ENCODE measurements around the gene LGALS9C. TPM values are rescaled to one million over a fixed set of nuclear protein-coding genes. Genes with fewer than 3 reads are reported as not detected.
"Not testable (repeated sequence)": the region's sequence is repeated elsewhere in the genome, so short reads cannot be mapped to it uniquely, and the experiment has no call there.

LGALS9C gene
- total RNA-seq = not detected
- polyA plus RNA-seq = not detected
- total RNA-seq = 0 to 0.15 (median 0) reads per million in 6 experiments

GRCh38 chr17:18476508-18477308 is at the start of gene LGALS9C:
TSS of gene LGALS9C (plus strand) at chr17:18476789. CDS start at chr17:18476855, 66 bp downstream.
- Mint-ChIP-seq H3K27ac (peak within 1 kb of the TSS in 4 of 10 donors; percentile 36 to 92 (median 64)), H3K4me3 (peak within 1 kb of the TSS in 8 of 10 donors; percentile 22 to 80 (median 68))
- ATAC-seq (peak; percentile 46 to 82), DNase-seq (peak in 4 of 10 donors; percentile 7 to 65 (median 24))
- POLR2A ChIA-PET, H3K4me1 Mint-ChIP-seq, H3K9me3 Mint-ChIP-seq, H3K36me3 Mint-ChIP-seq, H3K27me3 Mint-ChIP-seq: not testable (repeated sequence)

DNA sequence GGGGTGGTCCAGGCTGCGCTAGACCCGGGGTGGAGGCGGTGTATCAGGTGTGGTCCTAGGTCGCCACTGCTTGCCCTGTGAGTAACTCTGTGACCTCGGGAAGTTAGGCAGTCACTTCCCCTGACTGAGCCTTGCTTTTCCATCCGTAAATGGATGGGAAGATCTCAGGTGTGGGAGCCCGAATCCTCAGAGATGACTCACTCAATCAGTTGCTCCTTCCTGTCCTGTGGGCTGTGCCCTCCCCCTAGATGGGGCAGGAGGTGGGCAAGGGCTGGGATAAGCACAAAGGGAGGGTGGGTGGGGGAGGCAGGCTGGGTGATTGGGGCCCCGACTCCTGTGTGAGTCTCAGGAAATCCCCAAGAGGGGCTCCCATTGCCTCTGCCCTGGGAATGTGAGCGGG is 44.4 kb upstream of the LGALS9C start:
- H3K4me1 Mint-ChIP-seq, H3K27ac Mint-ChIP-seq, H3K36me3 Mint-ChIP-seq, H3K9me3 Mint-ChIP-seq, DNase-seq, H3K4me3 Mint-ChIP-seq, ATAC-seq, POLR2A ChIA-PET, H3K27me3 Mint-ChIP-seq: not testable (repeated sequence)

GRCh38 chr17:18439465-18439870 is 37.1 kb upstream of the LGALS9C start:
- POLR2A ChIA-PET, H3K4me3 Mint-ChIP-seq, H3K36me3 Mint-ChIP-seq, H3K27me3 Mint-ChIP-seq, ATAC-seq, H3K27ac Mint-ChIP-seq, DNase-seq, H3K9me3 Mint-ChIP-seq, H3K4me1 Mint-ChIP-seq: not testable (repeated sequence)

GRCh38 chr17:18442093-18442492 is 34.5 kb upstream of the LGALS9C start:
- peak in 9 of 10 donors; percentile 9 to 66 (median 35) for DNase-seq
- ATAC-seq = peak in 1 of 2 donors; percentile 44
- H3K9me3 Mint-ChIP-seq, H3K4me1 Mint-ChIP-seq, H3K4me3 Mint-ChIP-seq, H3K27ac Mint-ChIP-seq, H3K27me3 Mint-ChIP-seq, H3K36me3 Mint-ChIP-seq, POLR2A ChIA-PET: not testable (repeated sequence)

DNA sequence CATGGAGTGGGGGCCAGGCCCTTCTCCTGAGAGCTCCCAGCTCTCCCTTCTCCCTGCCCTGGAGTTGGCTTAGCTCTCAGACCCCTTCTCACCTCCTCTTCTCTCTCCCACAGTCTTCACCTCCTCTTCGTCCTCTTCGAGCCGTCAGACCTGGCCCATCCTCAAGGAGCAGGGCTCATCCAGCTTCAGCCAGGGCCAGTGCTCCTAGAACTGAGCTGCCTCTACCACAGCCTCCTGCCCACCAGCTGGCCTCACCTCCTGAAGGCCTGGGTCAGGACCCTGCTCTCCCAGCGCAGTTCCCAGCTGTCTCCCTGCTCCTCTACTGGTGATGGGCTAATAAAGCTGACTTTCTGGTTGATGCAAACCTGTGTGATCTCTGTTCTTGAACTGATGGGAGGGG is 34.1 kb upstream of the LGALS9C start:
- H3K9me3 Mint-ChIP-seq, H3K27me3 Mint-ChIP-seq, H3K36me3 Mint-ChIP-seq, H3K27ac Mint-ChIP-seq, H3K4me1 Mint-ChIP-seq, DNase-seq, H3K4me3 Mint-ChIP-seq, ATAC-seq, POLR2A ChIA-PET: not testable (repeated sequence)

DNA sequence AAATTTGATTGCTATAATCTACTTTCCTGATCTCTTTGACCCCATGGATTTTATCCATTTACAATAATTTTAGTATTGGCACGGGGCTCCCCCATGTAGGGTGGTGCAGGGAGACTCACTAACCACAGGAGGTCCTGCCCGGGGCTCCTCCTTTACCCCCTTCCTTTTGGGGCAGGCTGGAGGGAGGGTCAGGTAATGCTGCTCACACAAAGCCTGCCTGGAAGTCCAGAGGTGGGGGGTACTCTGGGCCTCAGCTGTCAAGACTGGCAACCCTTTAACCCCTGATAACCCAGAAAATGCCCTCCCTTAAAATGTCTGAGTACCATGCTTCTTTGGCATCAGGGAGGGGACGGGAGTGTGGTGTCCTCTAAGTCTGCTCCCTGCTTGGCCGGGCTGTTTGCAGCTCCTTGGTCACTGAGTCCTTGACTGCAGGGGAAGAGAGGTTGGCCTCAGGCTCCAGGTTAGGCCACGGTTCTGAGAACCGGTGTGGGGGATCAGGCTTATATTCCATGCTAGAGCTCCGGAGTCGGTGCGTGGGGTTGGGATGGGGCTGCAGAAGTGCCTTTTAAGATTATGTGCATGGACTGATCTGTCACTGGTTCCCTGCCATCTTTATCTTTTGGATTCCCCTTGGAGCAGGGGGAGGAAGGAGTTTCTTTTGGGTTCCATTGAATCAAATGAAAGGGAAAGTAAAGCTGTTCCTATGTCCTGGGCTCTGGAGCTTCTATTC is 28.9 kb upstream of the LGALS9C start:
- POLR2A ChIA-PET, H3K4me3 Mint-ChIP-seq, H3K9me3 Mint-ChIP-seq, H3K36me3 Mint-ChIP-seq, H3K4me1 Mint-ChIP-seq, ATAC-seq, DNase-seq, H3K27me3 Mint-ChIP-seq, H3K27ac Mint-ChIP-seq: not testable (repeated sequence)

GRCh38 chr17:18448311-18448710 is 28.3 kb upstream of the LGALS9C start:
- ATAC-seq, H3K36me3 Mint-ChIP-seq, DNase-seq, H3K9me3 Mint-ChIP-seq, POLR2A ChIA-PET, H3K27ac Mint-ChIP-seq, H3K4me3 Mint-ChIP-seq, H3K4me1 Mint-ChIP-seq, H3K27me3 Mint-ChIP-seq: not testable (repeated sequence)

- H3K36me3 Mint-ChIP-seq, H3K4me3 Mint-ChIP-seq, DNase-seq, H3K27ac Mint-ChIP-seq, POLR2A ChIA-PET, H3K9me3 Mint-ChIP-seq, ATAC-seq, H3K4me1 Mint-ChIP-seq, H3K27me3 Mint-ChIP-seq: not testable (repeated sequence)
Observed at GRCh38 chr17:18449833-18450232, 26.8 kb upstream of the LGALS9C start.

GRCh38 chr17:18450998-18451397 is 25.6 kb upstream of the LGALS9C start:
- DNase-seq, ATAC-seq, H3K4me1 Mint-ChIP-seq, H3K27me3 Mint-ChIP-seq, POLR2A ChIA-PET, H3K36me3 Mint-ChIP-seq, H3K4me3 Mint-ChIP-seq, H3K9me3 Mint-ChIP-seq, H3K27ac Mint-ChIP-seq: not testable (repeated sequence)

GRCh38 chr17:18451969-18452368 is 24.6 kb upstream of the LGALS9C start:
- H3K27me3 Mint-ChIP-seq, H3K4me1 Mint-ChIP-seq, ATAC-seq, H3K27ac Mint-ChIP-seq, H3K9me3 Mint-ChIP-seq, POLR2A ChIA-PET, DNase-seq, H3K4me3 Mint-ChIP-seq, H3K36me3 Mint-ChIP-seq: not testable (repeated sequence)

GRCh38 chr17:18459035-18459434 is 17.6 kb upstream of the LGALS9C start:
- ATAC-seq, H3K27me3 Mint-ChIP-seq, H3K4me1 Mint-ChIP-seq, POLR2A ChIA-PET, DNase-seq, H3K9me3 Mint-ChIP-seq, H3K36me3 Mint-ChIP-seq, H3K27ac Mint-ChIP-seq, H3K4me3 Mint-ChIP-seq: not testable (repeated sequence)

DNA sequence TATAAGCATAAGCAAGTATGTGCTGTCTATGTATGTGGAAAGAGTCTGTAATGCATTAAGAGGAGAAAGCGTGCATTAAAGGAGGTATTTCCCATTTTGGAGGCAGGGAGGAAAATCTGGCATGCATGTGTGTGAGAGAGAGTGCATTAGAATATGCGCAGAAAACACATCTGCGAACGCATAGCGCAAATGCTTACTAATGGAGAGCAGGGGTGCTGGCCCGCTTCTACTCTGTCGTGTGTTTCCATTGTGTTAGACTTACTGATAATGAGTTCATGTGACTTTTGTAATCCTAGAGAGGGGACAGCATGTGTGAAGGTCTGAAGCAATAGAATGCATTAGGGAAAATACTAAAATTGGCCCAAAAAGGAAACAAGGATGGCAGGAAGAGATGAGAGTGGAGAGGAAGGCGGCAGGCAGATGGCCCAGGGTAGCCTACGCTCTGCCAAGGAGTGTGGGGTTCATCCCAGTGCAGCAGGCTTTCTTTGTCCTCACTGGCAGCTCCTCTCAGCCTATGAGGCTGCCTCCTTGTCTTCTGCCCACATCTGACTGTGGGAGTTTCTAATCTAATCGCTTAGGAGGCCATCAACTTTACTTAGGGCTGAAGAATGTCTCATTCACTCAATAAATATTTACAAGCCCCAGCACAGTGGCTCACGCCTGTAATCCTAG is 12.6 kb upstream of the LGALS9C start:
- DNase-seq, H3K27me3 Mint-ChIP-seq, H3K36me3 Mint-ChIP-seq, H3K4me1 Mint-ChIP-seq, H3K4me3 Mint-ChIP-seq, H3K27ac Mint-ChIP-seq, H3K9me3 Mint-ChIP-seq, POLR2A ChIA-PET, ATAC-seq: not testable (repeated sequence)

DNA sequence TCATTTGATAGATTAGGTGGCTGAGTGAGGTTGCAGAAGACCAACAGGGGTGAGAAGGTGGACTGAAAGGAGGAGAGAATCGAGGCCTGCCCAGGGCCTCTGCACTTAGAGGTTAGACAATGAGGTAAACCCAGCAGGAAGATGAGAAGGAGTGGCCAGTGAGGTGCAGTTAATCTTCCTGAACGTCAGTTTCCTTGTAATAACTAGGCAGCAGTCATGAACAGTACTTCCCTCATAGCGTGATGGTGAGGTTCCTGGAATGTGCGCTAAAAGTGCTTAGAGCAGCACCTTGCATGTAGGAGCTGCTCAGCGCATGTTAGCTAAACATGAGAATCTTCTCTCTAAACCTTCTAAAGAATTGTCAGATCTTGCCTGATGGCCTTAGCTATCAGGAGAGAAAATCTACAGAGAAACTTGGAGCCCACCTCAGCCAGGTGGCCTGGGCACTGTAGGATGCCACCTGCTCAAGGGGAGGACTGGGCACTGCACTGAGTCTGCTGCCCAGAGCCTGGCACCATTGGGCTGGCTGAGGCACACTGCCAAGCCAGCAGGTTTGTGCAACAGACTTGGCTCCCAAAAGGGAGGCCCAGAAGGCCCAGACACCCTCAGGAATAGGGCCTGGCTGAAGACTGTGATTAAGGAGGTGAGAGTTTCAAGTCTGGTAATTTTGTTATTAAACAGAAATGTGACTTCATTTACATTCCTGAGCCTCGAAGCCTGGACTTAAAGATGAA is 10.2 kb upstream of the LGALS9C start:
- H3K27me3 Mint-ChIP-seq, POLR2A ChIA-PET, ATAC-seq, H3K4me3 Mint-ChIP-seq, H3K36me3 Mint-ChIP-seq, H3K9me3 Mint-ChIP-seq, DNase-seq, H3K4me1 Mint-ChIP-seq, H3K27ac Mint-ChIP-seq: not testable (repeated sequence)

Data from naive thymus-derived CD8-positive, alpha-beta T cell (primary cell).